GM21717 (cell line): ENCODE data around the gene SMCO3.
A peak's percentile ranks its signal among the peaks of the same experiment; 100 is the strongest.
"Not testable (repeated sequence)": the region's sequence is repeated elsewhere in the genome, so short reads cannot be mapped to it uniquely, and the experiment has no call there.

Source experiments
- ATAC-seq: cut with Tn5 transposase; IDR thresholded peaks from one replicate; pipeline ENCODE4 v1.9.1; 2021; ENCODE audit warnings: mild to moderate bottlenecking, moderate library complexity; ENCODE audit not compliant: unreplicated experiment

The SMCO3 gene

GRCh38 chr12:14775636-14775980, 38.4 kb downstream of the SMCO3 start:
- ATAC-seq: no peak

DNA sequence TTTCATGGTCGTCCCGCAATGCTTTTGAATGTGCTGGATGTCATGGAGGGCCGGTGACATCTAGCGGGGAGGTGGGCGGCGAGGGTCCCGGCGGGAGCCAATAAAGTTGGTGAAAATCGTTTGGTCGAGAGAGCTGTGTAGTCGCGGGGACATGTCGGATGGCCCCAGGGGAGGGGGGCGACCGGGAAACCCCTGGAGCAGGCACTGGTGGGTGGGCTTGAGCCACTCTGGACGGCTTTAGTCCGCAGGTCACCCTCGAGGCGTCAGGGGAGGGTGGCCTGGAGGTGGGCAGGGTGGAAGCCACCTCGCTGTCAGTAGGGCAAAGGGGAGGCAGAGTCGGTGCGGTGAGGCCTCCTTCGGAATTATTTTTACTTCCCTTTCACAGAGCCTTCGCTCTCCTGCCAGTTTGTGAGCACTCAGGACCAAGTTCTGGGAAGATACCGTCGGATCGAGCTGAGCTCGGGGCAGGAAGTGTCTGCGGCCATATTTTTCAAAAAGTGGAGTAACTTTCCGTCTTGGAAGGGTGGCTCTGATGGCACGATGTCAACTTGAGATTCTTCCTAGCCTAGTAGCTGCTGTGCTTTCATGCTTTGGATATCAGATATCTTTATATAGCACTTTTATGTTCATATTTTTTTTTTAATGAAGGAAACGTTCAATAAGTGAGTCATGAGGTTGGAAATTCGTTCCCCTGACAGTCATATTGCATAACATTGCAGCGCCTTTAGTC, 38.9 kb downstream of the SMCO3 start:
- ATAC-seq: no peak

DNA sequence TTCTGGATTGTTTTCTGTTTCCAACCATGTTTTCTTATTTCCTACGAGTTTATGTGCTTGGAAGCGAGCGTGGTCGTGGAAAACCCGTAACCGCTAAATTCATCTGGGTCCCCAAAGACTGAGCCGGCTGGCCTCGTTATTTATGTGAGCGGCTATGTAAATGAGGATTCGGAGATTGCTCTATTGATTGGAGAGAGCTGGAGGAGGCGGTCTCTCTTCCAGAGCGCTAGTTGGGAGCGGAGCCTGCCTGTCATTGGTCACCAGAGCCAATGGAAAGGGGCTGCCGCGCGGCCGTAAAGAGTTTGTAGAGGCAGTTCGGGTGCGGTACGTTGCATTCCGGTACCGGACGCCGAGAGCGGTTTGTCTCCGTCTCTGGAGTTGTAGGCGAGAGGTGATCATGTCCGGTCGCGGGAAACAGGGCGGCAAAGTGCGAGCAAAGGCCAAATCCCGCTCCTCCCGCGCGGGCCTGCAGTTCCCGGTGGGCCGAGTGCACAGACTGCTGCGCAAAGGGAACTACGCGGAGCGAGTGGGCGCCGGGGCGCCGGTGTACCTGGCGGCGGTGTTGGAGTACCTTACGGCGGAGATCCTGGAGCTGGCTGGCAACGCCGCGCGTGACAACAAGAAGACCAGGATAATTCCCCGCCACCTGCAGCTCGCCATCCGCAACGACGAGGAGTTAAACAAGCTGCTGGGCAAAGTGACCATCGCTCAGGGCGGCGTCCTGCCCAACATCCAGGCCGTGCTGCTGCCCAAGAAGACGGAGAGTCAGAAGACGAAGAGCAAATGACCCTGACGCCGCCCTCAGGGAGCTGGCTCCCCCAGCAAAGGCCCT, 39.7 kb downstream of the SMCO3 start:
- ATAC-seq: peak; percentile 66

DNA sequence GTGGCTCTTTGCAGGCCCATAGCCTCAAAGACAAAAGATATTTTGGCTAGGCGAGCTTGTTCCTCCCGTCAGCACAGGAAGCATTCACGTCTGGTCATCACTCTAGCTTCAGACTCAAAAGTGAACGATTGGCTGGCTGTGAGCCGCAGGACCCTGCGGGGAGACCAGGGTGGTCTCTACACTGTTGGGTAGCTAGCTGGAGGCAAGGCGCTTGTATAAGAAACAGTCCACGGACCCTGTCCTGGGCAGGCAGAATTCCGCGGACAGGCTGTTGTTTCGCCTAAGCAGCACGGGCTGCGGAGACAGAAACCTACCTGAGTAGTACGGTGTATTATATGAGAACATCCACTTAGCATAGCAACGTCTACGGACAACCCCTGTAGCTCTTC, 40.3 kb downstream of the SMCO3 start:
- ATAC-seq: peak; percentile 10

GRCh38 chr12:14772946-14773345, 41.0 kb downstream of the SMCO3 start:
- ATAC-seq: no peak

DNA sequence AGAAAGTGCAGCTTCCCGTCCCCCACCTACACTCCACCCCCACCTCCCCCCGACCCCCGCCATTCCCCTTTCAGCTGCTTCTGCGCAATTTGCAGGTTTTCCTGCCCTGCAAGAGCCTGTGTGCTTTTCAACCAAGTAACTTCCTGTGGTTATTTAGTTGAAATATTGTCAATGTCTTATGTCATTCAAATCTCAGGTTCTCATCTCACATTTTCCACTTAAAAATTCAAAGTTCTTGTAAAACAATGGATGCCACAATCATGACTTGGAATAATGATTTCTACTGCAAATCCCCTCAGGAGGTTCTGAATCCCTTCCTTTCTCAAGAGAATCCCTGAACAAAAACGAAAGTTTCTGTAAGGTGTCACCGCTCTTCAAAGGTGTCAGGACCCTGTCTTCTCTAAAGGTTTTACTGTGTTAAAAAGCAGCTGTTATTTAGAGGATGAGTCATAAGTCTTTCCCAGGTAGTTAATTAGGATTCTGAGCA, 42.3 kb downstream of the SMCO3 start:
- ATAC-seq: no peak

GRCh38 chr12:14770496-14771461, 43.2 kb downstream of the SMCO3 start:
- ATAC-seq: peak; percentile 27

GRCh38 chr12:14769969-14770495, 44.0 kb downstream of the SMCO3 start:
- peak; percentile 36 for ATAC-seq

GRCh38 chr12:14769466-14769968, 44.5 kb downstream of the SMCO3 start:
- peak; percentile 4 for ATAC-seq

DNA sequence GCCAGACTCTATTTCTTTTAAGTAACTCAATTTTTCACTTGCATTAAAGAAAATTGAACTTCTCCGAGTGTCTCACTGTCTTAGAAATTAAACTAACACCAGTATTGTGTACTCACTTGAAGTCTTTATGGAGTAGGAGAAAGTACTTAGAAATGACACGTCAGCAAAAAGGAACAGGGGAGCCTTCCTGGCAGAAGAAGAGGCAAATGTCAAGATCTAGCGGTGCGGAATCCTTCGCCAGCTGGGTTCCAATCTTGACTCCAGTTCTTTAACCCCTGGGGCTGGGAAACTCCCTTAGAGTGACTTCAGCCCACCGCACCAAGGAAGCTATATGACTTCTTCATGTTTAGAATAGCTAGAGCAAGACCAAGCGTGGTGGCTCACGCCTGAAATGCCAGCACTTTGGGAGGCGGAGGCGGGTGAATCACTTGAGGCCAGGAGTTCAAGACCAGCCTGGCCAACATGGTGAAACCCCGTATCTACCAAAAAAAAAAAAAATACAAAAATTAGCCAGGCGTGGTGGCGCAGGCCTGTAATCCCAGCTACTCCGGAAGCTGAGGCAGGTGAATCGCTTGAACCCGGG, 45.1 kb downstream of the SMCO3 start:
- no peak for ATAC-seq

- no peak for ATAC-seq
These were observed 46.4 kb downstream of the SMCO3 start for GRCh38 chr12:14767617-14768016.

GRCh38 chr12:14766649-14767215, 47.2 kb downstream of the SMCO3 start:
- ATAC-seq: no peak

DNA sequence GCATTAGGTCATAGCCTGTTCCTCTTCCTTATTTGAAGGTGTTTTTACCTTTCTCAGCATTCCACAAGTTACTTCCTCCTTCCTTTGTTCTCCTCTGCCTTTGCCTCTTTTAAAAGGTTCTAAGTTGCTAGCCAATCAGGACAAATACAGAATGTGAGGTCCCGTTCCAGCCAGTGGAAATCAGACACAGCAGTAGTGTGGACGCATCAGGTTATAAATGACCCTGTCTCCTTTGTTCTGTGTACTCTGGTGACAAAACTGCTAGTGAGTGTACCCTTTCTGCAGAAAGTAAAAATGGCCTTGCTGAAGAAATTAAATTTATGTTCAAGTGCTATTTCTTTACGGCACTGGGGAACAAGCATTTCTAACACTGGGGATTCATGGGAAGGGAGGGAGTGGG, 48.0 kb downstream of the SMCO3 start:
- not testable (repeated sequence) for ATAC-seq

GRCh38 chr12:14765398-14765797, 48.6 kb downstream of the SMCO3 start:
- ATAC-seq: no peak

GRCh38 chr12:14759711-14760280, 54.2 kb downstream of the SMCO3 start:
- ATAC-seq: not testable (repeated sequence)

- no peak for ATAC-seq
These were observed 57.4 kb downstream of the SMCO3 start for GRCh38 chr12:14756334-14757143.
